H9 (cell line): Measurements from ENCODE around the gene RIBC2. TPM values are rescaled to one million over a fixed set of nuclear protein-coding genes. Genes with fewer than 3 reads are reported as not detected.

Source experiments
- DNase-seq: peaks from one replicate; pipeline ENCODE4 v3.0.0-alpha.2; 2017
- H2AFZ ChIP-seq: one replicate; pipeline ENCODE4 v1.6.1; 2013; ENCODE audit warnings: mild to moderate bottlenecking, low read length, control low read depth, moderate library complexity
- H2AK5ac ChIP-seq: 2 replicates; pipeline ENCODE4 v1.6.1; 2013; ENCODE audit warnings: low read length, control low read depth, mixed read lengths; ENCODE audit not compliant: insufficient read length
- H2BK120ac ChIP-seq: one replicate; pipeline ENCODE4 v1.6.1; 2013; ENCODE audit warnings: low read depth, mild to moderate bottlenecking, low read length, control low read depth, inconsistent platforms; ENCODE audit not compliant: poor library complexity, severe bottlenecking
- H2BK12ac ChIP-seq: 2 replicates; pipeline ENCODE4 v1.6.1; 2013; ENCODE audit warnings: low read length, control low read depth, mixed read lengths, low read depth; ENCODE audit not compliant: insufficient read length
- H2BK15ac ChIP-seq: 2 replicates; pipeline ENCODE4 v1.6.1; 2013; ENCODE audit warnings: low read depth, low read length, control low read depth
- H2BK20ac ChIP-seq: one replicate; pipeline ENCODE4 v1.6.1; 2013; ENCODE audit warnings: low read depth, mild to moderate bottlenecking, low read length, control low read depth, inconsistent platforms; ENCODE audit not compliant: poor library complexity, severe bottlenecking
- H2BK5ac ChIP-seq: 2 replicates; pipeline ENCODE4 v1.6.1; 2013; ENCODE audit warnings: low read length, control low read depth, mixed read lengths; ENCODE audit not compliant: insufficient read length
- H3K14ac ChIP-seq: 2 replicates; pipeline ENCODE4 v1.6.1; 2013; ENCODE audit warnings: low read length, control low read depth; ENCODE audit not compliant: insufficient read depth
- H3K18ac ChIP-seq: 2 replicates; pipeline ENCODE4 v1.6.1; 2013; ENCODE audit warnings: low read depth, mild to moderate bottlenecking, mixed read lengths, low read length, control low read depth; ENCODE audit not compliant: insufficient read length
- H3K23ac ChIP-seq: 2 replicates; pipeline ENCODE4 v1.6.1; 2013; ENCODE audit warnings: low read length, control low read depth, mixed read lengths, low read depth; ENCODE audit not compliant: insufficient read length
- H3K23me2 ChIP-seq: 2 replicates; pipeline ENCODE4 v1.6.1; 2013; ENCODE audit warnings: low read depth, mild to moderate bottlenecking, mixed read lengths, low read length, control low read depth; ENCODE audit not compliant: insufficient read length, poor library complexity, severe bottlenecking
- H3K27ac ChIP-seq: 2 replicates; pipeline ENCODE4 v1.5.1; 2013; ENCODE audit warnings: low read length, control low read depth, mixed read lengths, low read depth; ENCODE audit not compliant: insufficient read length
- H3K27me3 ChIP-seq: 2 replicates; pipeline ENCODE4 v1.6.1; 2013; ENCODE audit warnings: low read length, control low read depth, inconsistent platforms; ENCODE audit not compliant: insufficient read depth
- H3K4ac ChIP-seq: 2 replicates; pipeline ENCODE4 v1.6.1; 2013; ENCODE audit warnings: low read depth, mild to moderate bottlenecking, control low read depth, inconsistent platforms, low read length, moderate library complexity
- H3K4me1 ChIP-seq: 2 replicates; pipeline ENCODE4 v1.6.1; 2013; ENCODE audit warnings: low read length, control low read depth, inconsistent platforms; ENCODE audit not compliant: insufficient read depth
- H3K4me2 ChIP-seq: 2 replicates; pipeline ENCODE4 v1.6.1; 2013; ENCODE audit warnings: low read length, control low read depth, mixed read lengths; ENCODE audit not compliant: insufficient read length, insufficient read depth
- H3K56ac ChIP-seq: 2 replicates; pipeline ENCODE4 v1.6.1; 2013; ENCODE audit warnings: low read depth, mild to moderate bottlenecking, mixed read lengths, low read length, control low read depth; ENCODE audit not compliant: insufficient read length
- H3K79me1 ChIP-seq: 2 replicates; pipeline ENCODE4 v1.6.1; 2013; ENCODE audit warnings: low read depth, mild to moderate bottlenecking, moderate library complexity, low read length, control low read depth, inconsistent platforms; ENCODE audit not compliant: insufficient read depth, poor library complexity, severe bottlenecking
- H3K79me2 ChIP-seq: 2 replicates; pipeline ENCODE4 v1.6.1; 2013; ENCODE audit warnings: low read length, control low read depth, inconsistent platforms; ENCODE audit not compliant: insufficient read depth
- H3K9ac ChIP-seq: 2 replicates; pipeline ENCODE4 v1.6.1; 2013; ENCODE audit warnings: low read length, control low read depth, mixed read lengths; ENCODE audit not compliant: insufficient read length; ENCODE audit errors: extremely low read depth
- H3K9me3 ChIP-seq: one replicate; pipeline ENCODE4 v1.6.1; 2013; ENCODE audit warnings: low read depth, low read length, inconsistent platforms; ENCODE audit not compliant: control insufficient read depth
- H3T11ph ChIP-seq: one replicate; pipeline ENCODE4 v1.6.1; 2013; ENCODE audit warnings: mild to moderate bottlenecking, low read length, control low read depth, inconsistent platforms
- H4K20me1 ChIP-seq: one replicate; pipeline ENCODE4 v1.6.1; 2013; ENCODE audit not compliant: control insufficient read depth, insufficient read length, insufficient read depth
- H4K5ac ChIP-seq: 2 replicates; pipeline ENCODE4 v1.6.1; 2013; ENCODE audit warnings: low read depth, mild to moderate bottlenecking, mixed read lengths, low read length, control low read depth; ENCODE audit not compliant: insufficient read length
- H4K8ac ChIP-seq: replicated peaks from 2 replicates; pipeline ENCODE4 v1.6.1; 2013; ENCODE audit warnings: low read length, control low read depth, mixed read lengths, low read depth; ENCODE audit not compliant: insufficient read length
- H4K91ac ChIP-seq: 2 replicates; pipeline ENCODE4 v1.6.1; 2013; ENCODE audit warnings: low read depth, mild to moderate bottlenecking, moderate library complexity, mixed read lengths, low read length, control low read depth; ENCODE audit not compliant: insufficient read length
- H3K27ac Mint-ChIP-seq, 3 experiments: 2 replicates in 2 of 3; 3 replicates in 1 of 3; pipeline ENCODE4 v1.8.0; 2020 to 2021; ENCODE audit warnings: mixed read lengths in 3 of 3, mild to moderate bottlenecking in 1 of 3, moderate library complexity in 1 of 3
- H3K27me3 Mint-ChIP-seq: 2 replicates; pipeline ENCODE4 v1.8.0; 2021; ENCODE audit warnings: low read depth, mild to moderate bottlenecking, moderate library complexity, mixed read lengths
- H3K36me3 Mint-ChIP-seq, 3 experiments: 2 replicates in 2 of 3; 3 replicates in 1 of 3; pipeline ENCODE4 v1.8.0; 2020 to 2021; ENCODE audit warnings: low read depth in 3 of 3, mixed read lengths in 3 of 3; ENCODE audit not compliant: insufficient read depth in 1 of 3
- H3K4me1 Mint-ChIP-seq, 2 experiments: 2 replicates each; pipeline ENCODE4 v1.8.0; 2020; ENCODE audit warnings: mixed read lengths in 2 of 2
- H3K4me3 Mint-ChIP-seq, 2 experiments: 2 replicates in 1 of 2; 3 replicates in 1 of 2; pipeline ENCODE4 v1.8.0; 2020 to 2021; ENCODE audit warnings: mild to moderate bottlenecking in 2 of 2, mixed read lengths in 2 of 2, moderate library complexity in 1 of 2
- H3K9me3 Mint-ChIP-seq, 2 experiments: 2 replicates in 1 of 2; 3 replicates in 1 of 2; pipeline ENCODE4 v1.8.0; 2020; ENCODE audit warnings: mild to moderate bottlenecking in 2 of 2, mixed read lengths in 2 of 2, moderate library complexity in 1 of 2
- CTCF ChIP-seq: fragments of 200-600 bp; sonication (generic); conservative IDR thresholded peaks from 3 replicates; pipeline ENCODE4 v1.8.0; 2021; ENCODE audit warnings: antibody characterized with exemption, mild to moderate bottlenecking
- WGBS: extraction: QIAGEN DNeasy Blood & Tissue Kit; methylation state at CpG from one replicate; pipeline ENCODE4 v1.1.7; 2013; ENCODE audit warnings: missing lambda C conversion rate, low lambda C conversion rate, mixed read lengths; ENCODE audit not compliant: insufficient read length; ENCODE audit errors: extremely low coverage; 5-methylcytosine and 5-hydroxymethylcytosine counted together
- total RNA-seq: library from RNA; stranded (reverse); gene quantifications from 2 replicates; pipeline ENCODE4 v1.2.1, GENCODE V29; 2021

Gene RIBC2
- total RNA-seq, 1 experiment from 2014 or later: 4.1 TPM

GRCh38 chr22:45473626-45474237 lies 60.2 kb downstream of the RIBC2 start:
- no CpG with 5 or more reads among the region's 6 CpGs for WGBS
- Histone ChIP-seq H3K27me3 (no peaks in the 10 kb centered on the region), H3T11ph (no peak overlapping the region)

More at GRCh38 chr22:45473626-45474237, 60.2 kb downstream of the RIBC2 start:
- no peaks in the 10 kb centered on the region for H4K20me1 ChIP-seq
- Mint-ChIP-seq H3K9me3 (no peaks in the 10 kb centered on the region), H3K4me3 (no peak overlapping the region), H3K27me3 (peaks cover 4% of the 10 kb centered on the region), H3K36me3 (no peaks in the 10 kb centered on the region; a peak in 2 of 7 replicates), H3K27ac (peak overlapping the region; percentile 5 to 80 (median 30); a peak in 2 of 7 replicates), H3K4me1 (peaks cover 30 to 34% of the 10 kb centered on the region in 2 experiments)
- no peaks in the 10 kb centered on the region for H3K79me2 ChIP-seq
- H2BK120ac ChIP-seq: no peak overlapping the region
- no peak overlapping the region for H3K9ac ChIP-seq
- no peak for DNase-seq
- H3K4me2 ChIP-seq: no peak overlapping the region
- H4K8ac ChIP-seq: no peak overlapping the region
- no peak overlapping the region for H3K23ac ChIP-seq
- no peak overlapping the region for H3K4ac ChIP-seq
- no peak overlapping the region for H4K5ac ChIP-seq
- H3K4me1 ChIP-seq: peaks cover 4% of the 10 kb centered on the region; the same call in 1 of the 2 replicates
- H3K23me2 ChIP-seq: no peaks in the 10 kb centered on the region
- H3K9me3 ChIP-seq: no peaks in the 10 kb centered on the region
- H2BK15ac ChIP-seq: no peak overlapping the region
- H2BK20ac ChIP-seq: no peak overlapping the region
- no peak overlapping the region for H3K27ac ChIP-seq
- no peak overlapping the region for H4K91ac ChIP-seq
- H3K14ac ChIP-seq: no peak overlapping the region
- H2AK5ac ChIP-seq: no peak overlapping the region
- no peak overlapping the region for H2BK5ac ChIP-seq
- no peak overlapping the region for H3K18ac ChIP-seq
- no peak overlapping the region for H3K56ac ChIP-seq
- no peak overlapping the region for H2BK12ac ChIP-seq
- TF ChIP-seq CTCF: no peak
- no peaks in the 10 kb centered on the region for H3K79me1 ChIP-seq
- no peak overlapping the region for H2AFZ ChIP-seq
